B cell (primary cell): ENCODE measurements around the gene LIPC.

ENCODE experiments used
- EZH2 ChIP-seq: IDR thresholded peaks from 2 replicates; pipeline ENCODE4 v1.6.1; 2012; ENCODE audit warnings: borderline replicate concordance, low read depth, mild to moderate bottlenecking, moderate library complexity, low read length; ENCODE audit not compliant: insufficient read depth, poor library complexity, severe bottlenecking
- TF ChIP-seq, protein P1 (sequence below): fragments of 200-600 bp; IDR thresholded peaks from one replicate; pipeline ENCODE4 v1.8.0; 2022; ENCODE audit warnings: antibody characterized with exemption, mild to moderate bottlenecking

DNA sequence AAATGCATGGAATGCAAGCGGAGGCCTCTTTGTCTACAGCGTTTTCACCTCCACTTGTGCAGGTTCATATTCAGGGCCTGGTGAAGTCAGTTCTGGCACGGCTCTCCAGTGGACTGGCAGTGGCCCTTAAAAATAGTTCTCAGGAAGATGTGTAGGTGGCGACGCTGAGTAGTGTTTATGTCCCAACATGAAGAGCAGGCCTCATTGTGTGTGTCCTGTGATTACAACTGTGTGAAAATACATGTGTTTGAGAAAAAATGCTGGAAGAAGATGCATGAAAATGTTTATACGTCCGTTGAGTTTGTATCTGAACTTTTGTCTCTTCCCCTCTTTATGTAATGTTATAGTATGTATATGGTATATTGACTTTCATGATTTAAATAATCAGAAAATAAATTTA is 7.2 kb downstream of the LIPC start:
- TF ChIP-seq, protein P1, sequence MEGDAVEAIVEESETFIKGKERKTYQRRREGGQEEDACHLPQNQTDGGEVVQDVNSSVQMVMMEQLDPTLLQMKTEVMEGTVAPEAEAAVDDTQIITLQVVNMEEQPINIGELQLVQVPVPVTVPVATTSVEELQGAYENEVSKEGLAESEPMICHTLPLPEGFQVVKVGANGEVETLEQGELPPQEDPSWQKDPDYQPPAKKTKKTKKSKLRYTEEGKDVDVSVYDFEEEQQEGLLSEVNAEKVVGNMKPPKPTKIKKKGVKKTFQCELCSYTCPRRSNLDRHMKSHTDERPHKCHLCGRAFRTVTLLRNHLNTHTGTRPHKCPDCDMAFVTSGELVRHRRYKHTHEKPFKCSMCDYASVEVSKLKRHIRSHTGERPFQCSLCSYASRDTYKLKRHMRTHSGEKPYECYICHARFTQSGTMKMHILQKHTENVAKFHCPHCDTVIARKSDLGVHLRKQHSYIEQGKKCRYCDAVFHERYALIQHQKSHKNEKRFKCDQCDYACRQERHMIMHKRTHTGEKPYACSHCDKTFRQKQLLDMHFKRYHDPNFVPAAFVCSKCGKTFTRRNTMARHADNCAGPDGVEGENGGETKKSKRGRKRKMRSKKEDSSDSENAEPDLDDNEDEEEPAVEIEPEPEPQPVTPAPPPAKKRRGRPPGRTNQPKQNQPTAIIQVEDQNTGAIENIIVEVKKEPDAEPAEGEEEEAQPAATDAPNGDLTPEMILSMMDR: no peak
- TF ChIP-seq EZH2: no peak
